HepG2 (cell line): ENCODE data around the gene HYAL1. TPM values are rescaled to one million over a fixed set of nuclear protein-coding genes. Genes with fewer than 3 reads are reported as not detected.

Experiments
- CCDC6 ChIP-seq: sonication (generic); formaldehyde crosslinking; IDR thresholded peaks from 2 replicates; pipeline ENCODE4 v1.8.1; 2022; ENCODE audit warnings: mild to moderate bottlenecking, missing genetic modification reagents, moderate library complexity
- FOXA1 ChIP-seq, 2 experiments: fragments of 450-650 bp in 1 of 2; sonication (generic) in 1 of 2; formaldehyde crosslinking in 1 of 2; IDR thresholded peaks; 2 replicates each; pipeline versions ENCODE4 v1.4.0 to v1.6.1; 2016 to 2020; ENCODE audit warnings: missing genetic modification reagents in 1 of 2
- GABPA ChIP-seq, 2 experiments: IDR thresholded peaks; 2 replicates each; pipeline ENCODE4 v1.6.1; 2011 to 2016; ENCODE audit warnings: low read depth in 2 of 2, low read length in 1 of 2, missing biosample characterization in 1 of 2, missing genetic modification characterization in 1 of 2
- HNRNPUL1 ChIP-seq: fragments of 200-400 bp; formaldehyde crosslinking; IDR thresholded peaks from 2 replicates; pipeline ENCODE4 v1.6.1; 2017; ENCODE audit warnings: low read depth, mild to moderate bottlenecking, low read length, moderate library complexity
- KDM6A ChIP-seq: IDR thresholded peaks from 2 replicates; pipeline ENCODE4 v1.6.1; 2016; ENCODE audit warnings: low read depth
- MAZ ChIP-seq, 2 experiments: sonication (generic) in 1 of 2; formaldehyde crosslinking in 1 of 2; IDR thresholded peaks; 2 replicates each; pipeline versions ENCODE4 v1.5.0 to v1.6.1; 2012 to 2020; ENCODE audit warnings: low read depth in 2 of 2, mild to moderate bottlenecking in 2 of 2, borderline replicate concordance in 1 of 2, improper control_type of control experiment in 1 of 2, low read length in 1 of 2, missing genetic modification reagents in 1 of 2, moderate library complexity in 1 of 2
- PATZ1 ChIP-seq: sonication (generic); formaldehyde crosslinking; IDR thresholded peaks from 2 replicates; pipeline ENCODE4 v1.4.0; 2020; ENCODE audit warnings: missing genetic modification reagents
- PHF8 ChIP-seq: sonication (generic); formaldehyde crosslinking; IDR thresholded peaks from 2 replicates; pipeline ENCODE4 v1.5.0; 2020; ENCODE audit warnings: missing genetic modification reagents
- POGK ChIP-seq: sonication (generic); formaldehyde crosslinking; conservative IDR thresholded peaks from 2 replicates; pipeline ENCODE4 v1.8.0; 2022; ENCODE audit warnings: mild to moderate bottlenecking, moderate library complexity, missing genetic modification reagents
- SOX13 ChIP-seq, 3 experiments: fragments of 450-650 bp in 1 of 3; sonication (generic) in 1 of 3; formaldehyde crosslinking in 1 of 3; IDR thresholded peaks in 2 of 3; conservative IDR thresholded peaks in 1 of 3; 2 replicates each; pipeline versions ENCODE4 v1.5.0 to v1.6.1; 2016 to 2020; ENCODE audit warnings: antibody characterized with exemption in 1 of 3, mild to moderate bottlenecking in 1 of 3, missing compliant biosample characterization in 1 of 3, missing genetic modification reagents in 1 of 3, moderate library complexity in 1 of 3
- ZNF329 ChIP-seq: sonication (generic); formaldehyde crosslinking; IDR thresholded peaks from 2 replicates; pipeline ENCODE4 v1.9.0; 2021; ENCODE audit warnings: low read depth, mild to moderate bottlenecking, missing genetic modification reagents
- ZNF350 ChIP-seq: sonication (generic); formaldehyde crosslinking; IDR thresholded peaks from 2 replicates; pipeline ENCODE4 v1.4.0; 2020; ENCODE audit warnings: mild to moderate bottlenecking, low read depth, missing genetic modification reagents, borderline replicate concordance
- ZNF607 ChIP-seq: sonication (generic); formaldehyde crosslinking; IDR thresholded peaks from 2 replicates; pipeline ENCODE4 v1.5.1; 2020; ENCODE audit warnings: missing genetic modification reagents, mild to moderate bottlenecking, borderline replicate concordance
- ZNF615 ChIP-seq: sonication (generic); formaldehyde crosslinking; IDR thresholded peaks from 2 replicates; pipeline ENCODE4 v1.5.0; 2020; ENCODE audit warnings: mild to moderate bottlenecking, missing genetic modification reagents, borderline replicate concordance
- polyA plus RNA-seq, 8 experiments: library from polyadenylated mRNA; depleted of rRNA in 3 of 8; stranded (reverse) in 7 of 8; unstranded in 1 of 8; fragments of >200 nt; fragmentation: Illumina TruSeq in 4 of 8; extraction: Trizol in 4 of 8; gene quantifications; 2 replicates each; pipeline versions ENCODE4 v1.2.1 to v1.2.3, GENCODE V29; 2011 to 2016; ENCODE audit warnings: low read depth in 4 of 8, missing spikeins in 1 of 8, mixed read lengths in 1 of 8; ENCODE audit not compliant: insufficient read depth in 1 of 8
- total RNA-seq, 5 experiments: library from RNA; depleted of rRNA; stranded (reverse); fragments of >200 nt; fragmentation: Illumina TruSeq; extraction: Trizol; gene quantifications; 2 replicates each; pipeline ENCODE4 v1.2.3, GENCODE V29; 2016; ENCODE audit warnings: low read depth in 1 of 5
- TF ChIP-seq, protein P1 (sequence below): IDR thresholded peaks from 2 replicates; pipeline ENCODE4 v1.4.0; 2020; ENCODE audit warnings: mild to moderate bottlenecking, missing genetic modification reagents
- TF ChIP-seq, protein P2 (sequence below): sonication (generic); formaldehyde crosslinking; IDR thresholded peaks from 2 replicates; pipeline ENCODE4 v1.4.0; 2020; ENCODE audit warnings: missing genetic modification reagents, mild to moderate bottlenecking, borderline replicate concordance

The HYAL1 gene
- total and polyA plus RNA-seq, 2 of the 13 experiments (the other 11 are each of a cell fraction or from before 2014, with no cell fraction given) = 76.5 to 193 TPM

DNA sequence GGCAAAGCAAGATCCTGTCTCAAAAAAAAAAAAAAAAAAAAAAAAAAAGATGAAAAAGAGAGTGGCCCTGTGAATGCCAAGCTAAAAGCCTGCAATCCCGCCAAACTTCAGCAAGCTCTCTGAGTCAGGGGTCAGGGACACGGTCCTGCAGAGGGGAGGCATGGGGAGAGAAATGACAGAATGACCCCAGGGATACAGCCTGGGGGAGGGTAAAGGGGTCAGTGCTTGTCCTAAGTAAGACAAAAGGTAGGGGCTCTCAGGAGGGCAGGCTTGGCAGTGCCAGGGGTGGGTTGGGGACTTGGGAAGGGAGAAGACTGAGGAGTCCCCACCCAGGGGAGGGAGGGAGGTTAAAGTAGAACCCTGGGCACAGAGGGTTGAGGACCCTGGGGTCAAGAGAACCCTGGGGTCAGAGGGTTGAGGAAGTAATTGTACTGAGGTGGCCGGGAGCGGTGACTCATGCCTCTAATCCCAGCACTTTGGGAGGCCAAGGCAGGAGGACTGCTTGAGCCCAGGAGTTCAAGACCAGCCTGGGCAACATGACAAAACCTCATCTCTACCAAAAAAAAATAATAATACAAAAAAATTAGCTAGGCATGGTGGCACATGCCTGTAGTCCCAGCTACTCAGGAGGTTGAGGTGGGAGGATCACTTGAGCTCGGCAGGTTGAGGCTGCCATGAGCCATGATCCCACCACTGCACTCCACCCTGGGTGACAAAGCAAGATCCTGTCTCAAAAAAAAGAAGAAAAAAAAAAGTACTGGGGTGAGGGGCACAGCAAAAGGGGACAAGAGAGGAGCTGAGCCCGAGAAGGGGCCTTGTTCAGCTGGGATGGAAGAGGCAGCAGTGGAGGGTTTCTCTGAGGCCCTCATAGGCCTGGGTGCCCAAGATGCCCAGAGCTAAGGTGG is 39.6 kb downstream of the HYAL1 start (continued):
- TF ChIP-seq PATZ1 (CRISPR knock-in tag) (peak; percentile 75), ZNF350 (no peak), GABPA (IDR thresholded peaks at IDR 0.05; ENCODE audit: low read depth, low read length) (no peak), GABPA (CRISPR knock-in tag; IDR thresholded peaks at IDR 0.05; ENCODE audit: low read depth) (0 out of 2 replicates have a peak, but pooled peaks have one; percentile 15), CCDC6 (CRISPR knock-in tag) (0 out of 2 replicates have a peak, but pooled peaks have one; percentile 26), ZNF607 (CRISPR knock-in tag) (no peak), HNRNPUL1 (no peak), ZNF615 (CRISPR knock-in tag) (0 out of 2 replicates have a peak, but pooled peaks have one; percentile 20), FOXA1 (IDR thresholded peaks at IDR 0.05) (0 out of 2 replicates have a peak, but pooled peaks have one; percentile 18), FOXA1 (CRISPR knock-in tag; IDR thresholded peaks at IDR 0.05) (no peak), POGK (no peak), PHF8 (CRISPR knock-in tag) (no peak), SOX13 (IDR thresholded peaks at IDR 0.05) (no peak), SOX13 (CRISPR knock-in tag; conservative IDR thresholded peaks at IDR 0.05 in 1 of 2, IDR thresholded peaks at IDR 0.05 in 1 of 2) (0 out of 4 replicates have a peak, but pooled peaks of 1 of the 2 experiments have one; percentile 19), KDM6A (CRISPR knock-in tag) (no peak), MAZ (IDR thresholded peaks at IDR 0.05; ENCODE audit: borderline replicate concordance, low read depth, low read length) (peak; percentile 28; the same call in 1 of the 2 replicates), MAZ (CRISPR knock-in tag; IDR thresholded peaks at IDR 0.05; ENCODE audit: low read depth) (no peak), ZNF329 (CRISPR knock-in tag) (no peak)
- TF ChIP-seq, protein P1, sequence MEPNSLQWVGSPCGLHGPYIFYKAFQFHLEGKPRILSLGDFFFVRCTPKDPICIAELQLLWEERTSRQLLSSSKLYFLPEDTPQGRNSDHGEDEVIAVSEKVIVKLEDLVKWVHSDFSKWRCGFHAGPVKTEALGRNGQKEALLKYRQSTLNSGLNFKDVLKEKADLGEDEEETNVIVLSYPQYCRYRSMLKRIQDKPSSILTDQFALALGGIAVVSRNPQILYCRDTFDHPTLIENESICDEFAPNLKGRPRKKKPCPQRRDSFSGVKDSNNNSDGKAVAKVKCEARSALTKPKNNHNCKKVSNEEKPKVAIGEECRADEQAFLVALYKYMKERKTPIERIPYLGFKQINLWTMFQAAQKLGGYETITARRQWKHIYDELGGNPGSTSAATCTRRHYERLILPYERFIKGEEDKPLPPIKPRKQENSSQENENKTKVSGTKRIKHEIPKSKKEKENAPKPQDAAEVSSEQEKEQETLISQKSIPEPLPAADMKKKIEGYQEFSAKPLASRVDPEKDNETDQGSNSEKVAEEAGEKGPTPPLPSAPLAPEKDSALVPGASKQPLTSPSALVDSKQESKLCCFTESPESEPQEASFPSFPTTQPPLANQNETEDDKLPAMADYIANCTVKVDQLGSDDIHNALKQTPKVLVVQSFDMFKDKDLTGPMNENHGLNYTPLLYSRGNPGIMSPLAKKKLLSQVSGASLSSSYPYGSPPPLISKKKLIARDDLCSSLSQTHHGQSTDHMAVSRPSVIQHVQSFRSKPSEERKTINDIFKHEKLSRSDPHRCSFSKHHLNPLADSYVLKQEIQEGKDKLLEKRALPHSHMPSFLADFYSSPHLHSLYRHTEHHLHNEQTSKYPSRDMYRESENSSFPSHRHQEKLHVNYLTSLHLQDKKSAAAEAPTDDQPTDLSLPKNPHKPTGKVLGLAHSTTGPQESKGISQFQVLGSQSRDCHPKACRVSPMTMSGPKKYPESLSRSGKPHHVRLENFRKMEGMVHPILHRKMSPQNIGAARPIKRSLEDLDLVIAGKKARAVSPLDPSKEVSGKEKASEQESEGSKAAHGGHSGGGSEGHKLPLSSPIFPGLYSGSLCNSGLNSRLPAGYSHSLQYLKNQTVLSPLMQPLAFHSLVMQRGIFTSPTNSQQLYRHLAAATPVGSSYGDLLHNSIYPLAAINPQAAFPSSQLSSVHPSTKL = 0 out of 2 replicates have a peak, but pooled peaks have one; percentile 34
- TF ChIP-seq, protein P2, sequence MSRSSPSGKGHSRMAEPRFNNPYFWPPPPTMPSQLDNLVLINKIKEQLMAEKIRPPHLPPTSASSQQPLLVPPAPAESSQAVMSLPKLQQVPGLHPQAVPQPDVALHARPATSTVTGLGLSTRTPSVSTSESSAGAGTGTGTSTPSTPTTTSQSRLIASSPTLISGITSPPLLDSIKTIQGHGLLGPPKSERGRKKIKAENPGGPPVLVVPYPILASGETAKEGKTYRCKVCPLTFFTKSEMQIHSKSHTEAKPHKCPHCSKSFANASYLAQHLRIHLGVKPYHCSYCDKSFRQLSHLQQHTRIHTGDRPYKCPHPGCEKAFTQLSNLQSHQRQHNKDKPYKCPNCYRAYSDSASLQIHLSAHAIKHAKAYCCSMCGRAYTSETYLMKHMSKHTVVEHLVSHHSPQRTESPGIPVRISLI (CRISPR knock-in tag) = peak; percentile 65; the same call in 1 of the 2 replicates
